Measurements from ENCODE around the gene CEMIP. TPM values are rescaled to one million over a fixed set of nuclear protein-coding genes. Genes with fewer than 3 reads are reported as not detected.

CEMIP gene
- total RNA-seq, 1 experiment from 2014 or later = 3.1 TPM

- H2AFZ ChIP-seq (ENCODE audit: low read length) = no peak overlapping the region
- no peak for TF ChIP-seq CTCF (conservative IDR thresholded peaks at IDR 0.05; ENCODE audit: low read depth, low read length)
- no peak overlapping the region for H3K4me3 ChIP-seq (ENCODE audit: low read length)
- DNase-seq (no peak), ATAC-seq (no peak)
- no peaks in the 10 kb centered on the region for H3K79me2 ChIP-seq (ENCODE audit: low read length)
- H3K4me1 ChIP-seq (ENCODE audit: insufficient read depth, low read length) = peaks cover 8% of the 10 kb centered on the region; the same call in 1 of the 2 replicates
- H3K4me2 ChIP-seq (ENCODE audit: low read length) = no peak overlapping the region
- no peaks in the 10 kb centered on the region for H4K20me1 ChIP-seq (ENCODE audit: low read length)
- no peaks in the 10 kb centered on the region for H3F3A ChIP-seq (ENCODE audit: low read length, unreplicated experiment)
- H3K27me3 ChIP-seq (ENCODE audit: low read length) = no peaks in the 10 kb centered on the region
- H3K27ac ChIP-seq (ENCODE audit: low read length) = no peak overlapping the region
- H3K9me3 ChIP-seq (ENCODE audit: low read length) = no peaks in the 10 kb centered on the region
- intact Hi-C loops (cut with micrococcal nuclease) = no loop called here
- ChIA-PET POLR2A (ENCODE audit: unreplicated experiment) (no interaction called here), CTCF (no interaction called here)
- BruUV-seq (replicated peaks) = no TSS peak
- no peaks in the 10 kb centered on the region for H3K9me2 ChIP-seq (replicated peaks; ENCODE audit: low read length)
- H3K36me3 ChIP-seq (ENCODE audit: low read depth, low read length) = no peaks in the 10 kb centered on the region
- no peak overlapping the region for H3K9ac ChIP-seq (ENCODE audit: low read length)
Measured at GRCh38 chr15:80790236-80790635, 11.1 kb downstream of the CEMIP start.

GRCh38 chr15:80791004-80791403 is 11.8 kb downstream of the CEMIP start:
- Histone ChIP-seq H3K4me2 (ENCODE audit: low read length) (no peak overlapping the region), H3K9me3 (ENCODE audit: low read length) (no peaks in the 10 kb centered on the region), H3K27ac (ENCODE audit: low read length) (no peak overlapping the region), H3K4me3 (ENCODE audit: low read length) (no peak overlapping the region), H3K36me3 (ENCODE audit: low read depth, low read length) (no peaks in the 10 kb centered on the region), H3K9me2 (replicated peaks; ENCODE audit: low read length) (no peaks in the 10 kb centered on the region), H3K27me3 (ENCODE audit: low read length) (no peaks in the 10 kb centered on the region), H4K20me1 (ENCODE audit: low read length) (no peaks in the 10 kb centered on the region), H3K4me1 (ENCODE audit: insufficient read depth, low read length) (peaks cover 8% of the 10 kb centered on the region; the same call in 1 of the 2 replicates), H3K79me2 (ENCODE audit: low read length) (no peaks in the 10 kb centered on the region), H3F3A (ENCODE audit: low read length, unreplicated experiment) (no peaks in the 10 kb centered on the region), H3K9ac (ENCODE audit: low read length) (no peak overlapping the region), H2AFZ (ENCODE audit: low read length) (no peak overlapping the region)
- intact Hi-C loops (cut with micrococcal nuclease) = no loop called here
- DNase-seq (peak; percentile 21), ATAC-seq (no peak)
- CTCF ChIA-PET = no interaction called here
- POLR2A ChIA-PET (ENCODE audit: unreplicated experiment) = no interaction called here
- TF ChIP-seq EZH2phosphoT487 (IDR thresholded peaks at IDR 0.05; ENCODE audit: borderline replicate concordance, low read length) = no peak
- TF ChIP-seq CTCF (conservative IDR thresholded peaks at IDR 0.05; ENCODE audit: low read depth, low read length) = no peak
- TF ChIP-seq EZH2 (IDR thresholded peaks at IDR 0.05; ENCODE audit: low read length, unreplicated experiment) = no peak
- no TSS peak for BruUV-seq (replicated peaks)

DNA sequence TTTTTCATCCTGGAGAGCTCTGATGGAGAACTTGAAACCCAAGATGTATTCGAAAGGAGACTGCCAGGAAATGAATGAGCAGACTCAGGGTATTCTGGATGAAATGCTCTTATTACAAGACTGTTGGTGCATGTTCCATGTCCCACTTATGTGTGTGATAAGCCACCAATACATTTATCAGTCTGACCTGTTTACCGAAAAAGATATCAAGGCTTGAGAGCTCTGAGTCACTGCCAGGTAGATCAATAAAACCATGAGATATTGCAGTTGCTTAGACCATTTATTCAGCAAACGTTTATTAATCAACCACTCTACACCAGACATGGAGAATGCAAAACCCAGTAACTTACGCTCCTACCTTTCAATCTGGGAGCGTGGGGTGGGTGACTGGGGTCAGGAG is 17.2 kb downstream of the CEMIP start:
- no peak overlapping the region for H3K9ac ChIP-seq (ENCODE audit: low read length)
- BruUV-seq (replicated peaks) = no TSS peak
- no peak overlapping the region for H2AFZ ChIP-seq (ENCODE audit: low read length)
- peaks cover 2% of the 10 kb centered on the region; the same call in 1 of the 2 replicates for H3K4me1 ChIP-seq (ENCODE audit: insufficient read depth, low read length)
- no peaks in the 10 kb centered on the region for H4K20me1 ChIP-seq (ENCODE audit: low read length)
- no peaks in the 10 kb centered on the region for H3K9me3 ChIP-seq (ENCODE audit: low read length)
- H3F3A ChIP-seq (ENCODE audit: low read length, unreplicated experiment) = no peaks in the 10 kb centered on the region
- no peak overlapping the region for H3K4me2 ChIP-seq (ENCODE audit: low read length)
- CTCF ChIA-PET = no interaction called here
- H3K27ac ChIP-seq (ENCODE audit: low read length) = no peak overlapping the region
- H3K79me2 ChIP-seq (ENCODE audit: low read length) = no peaks in the 10 kb centered on the region
- no peaks in the 10 kb centered on the region for H3K9me2 ChIP-seq (replicated peaks; ENCODE audit: low read length)
- H3K4me3 ChIP-seq (ENCODE audit: low read length) = no peak overlapping the region
- ATAC-seq = no peak
- no peak for DNase-seq
- POLR2A ChIA-PET (ENCODE audit: unreplicated experiment) = no interaction called here
- intact Hi-C loops (cut with micrococcal nuclease) = loop anchor here (5.0 kb wide), 1 partner anchor 176 kb away; no protein-coding TSS in a partner anchor
- H3K27me3 ChIP-seq (ENCODE audit: low read length) = no peaks in the 10 kb centered on the region
- TF ChIP-seq CTCF (conservative IDR thresholded peaks at IDR 0.05; ENCODE audit: low read depth, low read length) (no peak), EZH2phosphoT487 (IDR thresholded peaks at IDR 0.05; ENCODE audit: borderline replicate concordance, low read length) (no peak), EZH2 (IDR thresholded peaks at IDR 0.05; ENCODE audit: low read length, unreplicated experiment) (no peak)
- no peaks in the 10 kb centered on the region for H3K36me3 ChIP-seq (ENCODE audit: low read depth, low read length)

All from PC-3 (cell line).